ENCODE results near the gene HIP1R. TPM values are rescaled to one million over a fixed set of nuclear protein-coding genes. Genes with fewer than 3 reads are reported as not detected.

Gene HIP1R
- total and polyA plus RNA-seq, 2 of the 13 experiments (the other 11 are each of a cell fraction or from before 2014, with no cell fraction given): 18.4 to 25.5 TPM

DNA sequence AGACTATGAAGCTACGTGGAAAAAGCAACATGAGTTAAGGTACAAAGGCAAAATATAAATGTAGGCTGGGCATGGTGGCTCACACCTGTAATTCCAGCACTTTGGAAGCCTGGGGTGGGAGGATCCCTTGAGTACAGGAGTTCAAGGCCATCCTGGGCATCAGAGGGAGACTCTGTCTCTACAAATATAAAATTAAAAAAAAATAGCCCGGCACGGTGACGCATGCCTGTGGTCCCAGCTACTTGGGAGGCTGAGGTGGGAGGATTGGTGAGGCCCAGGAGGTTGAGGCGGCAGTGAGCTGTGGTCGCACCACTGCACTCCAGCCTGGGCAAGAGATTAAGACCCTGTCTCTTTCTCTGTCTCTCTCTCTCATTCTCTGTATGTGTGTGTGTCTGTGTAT, 64.6 kb downstream of the HIP1R start (continued):
- TF ChIP-seq ZNF317 (CRISPR knock-in tag; IDR thresholded peaks at IDR 0.05) (no peak), ZNF547 (CRISPR knock-in tag; IDR thresholded peaks at IDR 0.05) (no peak), HNF1B (CRISPR knock-in tag; IDR thresholded peaks at IDR 0.05) (no peak), ADNP (CRISPR knock-in tag; IDR thresholded peaks at IDR 0.05) (no peak; the same call in 1 of the 2 replicates), ZNF619 (CRISPR knock-in tag; IDR thresholded peaks at IDR 0.05) (no peak), ZNF383 (CRISPR knock-in tag; IDR thresholded peaks at IDR 0.05; ENCODE audit: borderline replicate concordance) (no peak), PBX3 (CRISPR knock-in tag; IDR thresholded peaks at IDR 0.05; ENCODE audit: borderline replicate concordance) (no peak), SRY (CRISPR knock-in tag; IDR thresholded peaks at IDR 0.05) (no peak), ERF (CRISPR knock-in tag; IDR thresholded peaks at IDR 0.05) (no peak), JDP2 (CRISPR knock-in tag; IDR thresholded peaks at IDR 0.05; ENCODE audit: borderline replicate concordance) (no peak), MEF2D (CRISPR knock-in tag; IDR thresholded peaks at IDR 0.05) (no peak), ZNF382 (CRISPR knock-in tag; IDR thresholded peaks at IDR 0.05; ENCODE audit: borderline replicate concordance) (no peak), MAF1 (CRISPR knock-in tag; IDR thresholded peaks at IDR 0.05; ENCODE audit: borderline replicate concordance) (no peak), MXI1 (IDR thresholded peaks at IDR 0.05; ENCODE audit: borderline replicate concordance, low read depth, low read length) (no peak), CREBL2 (CRISPR knock-in tag; IDR thresholded peaks at IDR 0.05; ENCODE audit: borderline replicate concordance) (no peak), ZBTB38 (CRISPR knock-in tag; IDR thresholded peaks at IDR 0.05) (no peak)
- TF ChIP-seq, protein P1, sequence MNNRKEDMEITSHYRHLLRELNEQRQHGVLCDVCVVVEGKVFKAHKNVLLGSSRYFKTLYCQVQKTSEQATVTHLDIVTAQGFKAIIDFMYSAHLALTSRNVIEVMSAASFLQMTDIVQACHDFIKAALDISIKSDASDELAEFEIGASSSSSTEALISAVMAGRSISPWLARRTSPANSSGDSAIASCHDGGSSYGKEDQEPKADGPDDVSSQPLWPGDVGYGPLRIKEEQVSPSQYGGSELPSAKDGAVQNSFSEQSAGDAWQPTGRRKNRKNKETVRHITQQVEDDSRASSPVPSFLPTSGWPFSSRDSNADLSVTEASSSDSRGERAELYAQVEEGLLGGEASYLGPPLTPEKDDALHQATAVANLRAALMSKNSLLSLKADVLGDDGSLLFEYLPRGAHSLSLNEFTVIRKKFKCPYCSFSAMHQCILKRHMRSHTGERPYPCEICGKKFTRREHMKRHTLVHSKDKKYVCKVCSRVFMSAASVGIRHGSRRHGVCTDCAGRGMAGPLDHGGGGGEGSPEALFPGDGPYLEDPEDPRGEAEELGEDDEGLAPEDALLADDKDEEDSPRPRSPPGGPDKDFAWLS (CRISPR knock-in tag; IDR thresholded peaks at IDR 0.05; ENCODE audit: borderline replicate concordance): no peak
- TF ChIP-seq, protein P2, sequence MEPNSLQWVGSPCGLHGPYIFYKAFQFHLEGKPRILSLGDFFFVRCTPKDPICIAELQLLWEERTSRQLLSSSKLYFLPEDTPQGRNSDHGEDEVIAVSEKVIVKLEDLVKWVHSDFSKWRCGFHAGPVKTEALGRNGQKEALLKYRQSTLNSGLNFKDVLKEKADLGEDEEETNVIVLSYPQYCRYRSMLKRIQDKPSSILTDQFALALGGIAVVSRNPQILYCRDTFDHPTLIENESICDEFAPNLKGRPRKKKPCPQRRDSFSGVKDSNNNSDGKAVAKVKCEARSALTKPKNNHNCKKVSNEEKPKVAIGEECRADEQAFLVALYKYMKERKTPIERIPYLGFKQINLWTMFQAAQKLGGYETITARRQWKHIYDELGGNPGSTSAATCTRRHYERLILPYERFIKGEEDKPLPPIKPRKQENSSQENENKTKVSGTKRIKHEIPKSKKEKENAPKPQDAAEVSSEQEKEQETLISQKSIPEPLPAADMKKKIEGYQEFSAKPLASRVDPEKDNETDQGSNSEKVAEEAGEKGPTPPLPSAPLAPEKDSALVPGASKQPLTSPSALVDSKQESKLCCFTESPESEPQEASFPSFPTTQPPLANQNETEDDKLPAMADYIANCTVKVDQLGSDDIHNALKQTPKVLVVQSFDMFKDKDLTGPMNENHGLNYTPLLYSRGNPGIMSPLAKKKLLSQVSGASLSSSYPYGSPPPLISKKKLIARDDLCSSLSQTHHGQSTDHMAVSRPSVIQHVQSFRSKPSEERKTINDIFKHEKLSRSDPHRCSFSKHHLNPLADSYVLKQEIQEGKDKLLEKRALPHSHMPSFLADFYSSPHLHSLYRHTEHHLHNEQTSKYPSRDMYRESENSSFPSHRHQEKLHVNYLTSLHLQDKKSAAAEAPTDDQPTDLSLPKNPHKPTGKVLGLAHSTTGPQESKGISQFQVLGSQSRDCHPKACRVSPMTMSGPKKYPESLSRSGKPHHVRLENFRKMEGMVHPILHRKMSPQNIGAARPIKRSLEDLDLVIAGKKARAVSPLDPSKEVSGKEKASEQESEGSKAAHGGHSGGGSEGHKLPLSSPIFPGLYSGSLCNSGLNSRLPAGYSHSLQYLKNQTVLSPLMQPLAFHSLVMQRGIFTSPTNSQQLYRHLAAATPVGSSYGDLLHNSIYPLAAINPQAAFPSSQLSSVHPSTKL (CRISPR knock-in tag; IDR thresholded peaks at IDR 0.05): 0 out of 2 replicates have a peak, but pooled peaks have one; percentile 17

Measured in HepG2 (cell line).